ENCODE results near the gene KCNH8.

DNA sequence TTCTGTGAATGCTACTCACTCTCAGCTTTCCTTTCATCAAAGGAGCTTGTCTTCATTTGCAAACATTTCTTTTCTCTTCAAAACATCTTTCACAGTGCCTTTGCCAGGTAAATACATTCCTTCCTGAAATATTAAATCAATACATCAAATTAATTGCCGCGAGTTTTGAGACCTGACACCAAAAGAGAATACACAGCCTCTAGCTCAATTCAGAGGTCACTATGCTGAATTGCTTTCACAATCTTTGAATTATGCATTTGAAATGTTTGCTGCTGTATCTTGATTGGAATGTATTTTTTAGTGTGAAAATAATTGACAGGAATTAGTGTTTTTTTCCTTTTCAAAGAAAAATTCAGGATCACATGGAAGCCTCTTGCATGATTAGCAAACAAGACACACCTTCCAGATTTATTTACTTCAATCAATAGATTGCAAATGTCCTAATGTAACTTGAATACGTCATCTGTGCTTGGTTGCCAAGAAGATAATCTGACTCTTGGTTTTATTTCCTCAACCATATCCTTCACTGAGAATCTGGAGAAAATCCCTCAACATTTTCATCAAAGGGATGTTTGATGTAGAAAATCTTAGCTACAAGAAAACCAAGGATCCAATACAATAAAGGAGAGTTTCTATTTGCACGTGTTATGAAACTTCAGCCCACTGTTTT lies 83.6 kb downstream of the KCNH8 start:
- TF ChIP-seq RAD21 (IDR thresholded peaks at IDR 0.05; ENCODE audit: low read depth) (no peak), CEBPB (IDR thresholded peaks at IDR 0.05) (no peak), EP300 (IDR thresholded peaks at IDR 0.05; ENCODE audit: borderline replicate concordance) (no peak), TAF1 (IDR thresholded peaks at IDR 0.05; ENCODE audit: low read depth) (no peak), EGR1 (IDR thresholded peaks at IDR 0.05) (no peak), ZBTB7A (IDR thresholded peaks at IDR 0.05; ENCODE audit: low read depth) (no peak)
- TF ChIP-seq, protein P1, sequence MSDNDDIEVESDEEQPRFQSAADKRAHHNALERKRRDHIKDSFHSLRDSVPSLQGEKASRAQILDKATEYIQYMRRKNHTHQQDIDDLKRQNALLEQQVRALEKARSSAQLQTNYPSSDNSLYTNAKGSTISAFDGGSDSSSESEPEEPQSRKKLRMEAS (IDR thresholded peaks at IDR 0.05): no peak
- TF ChIP-seq, protein P2, sequence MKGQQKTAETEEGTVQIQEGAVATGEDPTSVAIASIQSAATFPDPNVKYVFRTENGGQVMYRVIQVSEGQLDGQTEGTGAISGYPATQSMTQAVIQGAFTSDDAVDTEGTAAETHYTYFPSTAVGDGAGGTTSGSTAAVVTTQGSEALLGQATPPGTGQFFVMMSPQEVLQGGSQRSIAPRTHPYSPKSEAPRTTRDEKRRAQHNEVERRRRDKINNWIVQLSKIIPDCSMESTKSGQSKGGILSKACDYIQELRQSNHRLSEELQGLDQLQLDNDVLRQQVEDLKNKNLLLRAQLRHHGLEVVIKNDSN (IDR thresholded peaks at IDR 0.05): no peak
